AG09319 (cell line): ENCODE measurements around the gene LAMTOR1.

Experiments used
- DNase-seq: peaks from one replicate; pipeline ENCODE4 v3.0.0-alpha.2; 2010; ENCODE audit warnings: low read depth; ENCODE audit errors: extremely low read depth
- CTCF ChIP-seq: IDR thresholded peaks from 2 replicates; pipeline ENCODE4 v1.5.1; 2011; ENCODE audit warnings: low read depth, mild to moderate bottlenecking, inconsistent platforms, low read length, moderate library complexity

LAMTOR1 gene

GRCh38 chr11:72116019-72116755, 13.1 kb upstream of the LAMTOR1 start:
- DNase-seq = no peak
- no peak for TF ChIP-seq CTCF

- no peak for TF ChIP-seq CTCF
- no peak for DNase-seq
Measured at GRCh38 chr11:72114570-72114969, 11.5 kb upstream of the LAMTOR1 start.

GRCh38 chr11:72112978-72113808, 10.1 kb upstream of the LAMTOR1 start:
- DNase-seq = no peak
- TF ChIP-seq CTCF = no peak

- peak; percentile 99 for DNase-seq
- TF ChIP-seq CTCF = no peak
Measured at GRCh38 chr11:72112143-72112977, 9.3 kb upstream of the LAMTOR1 start, which contains the start of gene ANAPC15. TSS of gene ANAPC15 (minus strand) at chr11:72112695. CDS start at chr11:72111276, 1,419 bp downstream.

GRCh38 chr11:72111300-72112142, 8.4 kb upstream of the LAMTOR1 start:
- DNase-seq = no peak
- no peak for TF ChIP-seq CTCF

GRCh38 chr11:72105888-72106287, 2.8 kb upstream of the LAMTOR1 start, which contains the start of gene TOMT:
TSS of gene TOMT (plus strand) at chr11:72105924. CDS start at chr11:72105952, 28 bp downstream.
- no peak for DNase-seq
- no peak for TF ChIP-seq CTCF
